CD4-positive, alpha-beta T cell (primary cell): Measurements from ENCODE around the gene IL12RB1. TPM values are rescaled to one million over a fixed set of nuclear protein-coding genes. Genes with fewer than 3 reads are reported as not detected.
"Not testable (repeated sequence)": the region's sequence is repeated elsewhere in the genome, so short reads cannot be mapped to it uniquely, and the experiment has no call there.

Experiments used
- ATAC-seq: fragments of 200-7000 bp; cut with Tn5 transposase; one replicate; pipeline ENCODE4 v1.10.0; 2022; ENCODE audit warnings: mild to moderate bottlenecking; ENCODE audit not compliant: poor library complexity
- CTCF ChIA-PET: fragments of 350-600 bp; sonication (Branson Sonifier 250); formaldehyde crosslinking; loops from one replicate; lab custom pipeline; 2021; ENCODE audit warnings: antibody characterized with exemption, inconsistent platforms; lab: Charles Lee
- POLR2A ChIA-PET: fragments of 350-600 bp; sonication (Branson Sonifier 250); formaldehyde crosslinking; loops from one replicate; lab custom pipeline; 2021; ENCODE audit warnings: antibody characterized with exemption, inconsistent platforms; lab: Charles Lee
- DNase-seq, 14 experiments: peaks; one replicate each; pipeline ENCODE4 v3.0.0-alpha.2; 2013 to 2020; ENCODE audit warnings: mixed read lengths in 2 of 14
- H3K27ac ChIP-seq, 2 donors: one replicate each; pipeline versions ENCODE4 v1.5.1 to v1.7.0; 2013; ENCODE audit warnings: low read length in 2 of 2, low read depth in 1 of 2, mild to moderate bottlenecking in 1 of 2
- H3K27me3 ChIP-seq, 2 experiments: 1 replicate in 1 of 2; 2 replicates in 1 of 2; pipeline versions ENCODE4 v1.6.1 to v1.7.0; 2013; ENCODE audit warnings: low read length in 2 of 2, control low read depth in 1 of 2, mild to moderate bottlenecking in 1 of 2, moderate library complexity in 1 of 2; ENCODE audit not compliant: insufficient read depth in 2 of 2, control insufficient read depth in 1 of 2
- H3K36me3 ChIP-seq: one replicate; pipeline ENCODE4 v1.6.1; 2013; ENCODE audit warnings: low read length, control low read depth; ENCODE audit not compliant: insufficient read depth
- H3K4me1 ChIP-seq: one replicate; pipeline ENCODE4 v1.6.1; 2013; ENCODE audit warnings: low read length, control low read depth; ENCODE audit not compliant: insufficient read depth
- H3K4me3 ChIP-seq: one replicate; pipeline ENCODE4 v1.5.1; 2013; ENCODE audit warnings: mild to moderate bottlenecking, low read length, moderate library complexity
- H3K9me3 ChIP-seq, 2 experiments: 1 replicate in 1 of 2; 2 replicates in 1 of 2; pipeline versions ENCODE4 v1.6.1 to v1.7.0; 2013; ENCODE audit warnings: low read length in 2 of 2, mild to moderate bottlenecking in 2 of 2, control low read depth in 1 of 2, moderate library complexity in 1 of 2; ENCODE audit not compliant: control insufficient read depth in 1 of 2, insufficient read depth in 1 of 2
- H3K27ac Mint-ChIP-seq: one replicate; pipeline ENCODE4 v1.8.0; 2020; ENCODE audit warnings: mixed read lengths
- H3K27me3 Mint-ChIP-seq: one replicate; pipeline ENCODE4 v1.8.0; 2021; ENCODE audit warnings: mixed read lengths
- H3K36me3 Mint-ChIP-seq: one replicate; pipeline ENCODE4 v1.8.0; 2021; ENCODE audit warnings: low read depth, mixed read lengths
- H3K4me1 Mint-ChIP-seq: one replicate; pipeline ENCODE4 v1.8.0; 2021; ENCODE audit warnings: low read depth, mixed read lengths
- H3K4me3 Mint-ChIP-seq: one replicate; pipeline ENCODE4 v1.8.0; 2020; ENCODE audit warnings: mild to moderate bottlenecking, mixed read lengths
- H3K9me3 Mint-ChIP-seq: one replicate; pipeline ENCODE4 v1.8.0; 2020; ENCODE audit warnings: mixed read lengths
- intact Hi-C, 2 experiments: fragments of 100-400 bp; cut with DNase I in 1 of 2; cut with micrococcal nuclease in 1 of 2; formaldehyde crosslinking; loops; one replicate each; pipeline versions ENCODE4 v1.15.1 to v1.9.0; 2023 to 2025; cut with DNase I, micrococcal nuclease
- total RNA-seq, 174 experiments: library from RNA in 2 of 174; stranded (reverse) in 2 of 174; gene quantifications; one replicate each; pipeline ENCODE4 v1.2.3 and lab custom pipeline; 2021 to 2026
- TF ChIP-seq, protein P1 (sequence below): fragments of 200-600 bp; IDR thresholded peaks from one replicate; pipeline ENCODE4 v1.8.0; 2022; ENCODE audit warnings: antibody characterized with exemption, mild to moderate bottlenecking

The IL12RB1 gene
- total RNA-seq, 2 experiments from 2014 or later: 20.5 to 22.5 TPM

DNA sequence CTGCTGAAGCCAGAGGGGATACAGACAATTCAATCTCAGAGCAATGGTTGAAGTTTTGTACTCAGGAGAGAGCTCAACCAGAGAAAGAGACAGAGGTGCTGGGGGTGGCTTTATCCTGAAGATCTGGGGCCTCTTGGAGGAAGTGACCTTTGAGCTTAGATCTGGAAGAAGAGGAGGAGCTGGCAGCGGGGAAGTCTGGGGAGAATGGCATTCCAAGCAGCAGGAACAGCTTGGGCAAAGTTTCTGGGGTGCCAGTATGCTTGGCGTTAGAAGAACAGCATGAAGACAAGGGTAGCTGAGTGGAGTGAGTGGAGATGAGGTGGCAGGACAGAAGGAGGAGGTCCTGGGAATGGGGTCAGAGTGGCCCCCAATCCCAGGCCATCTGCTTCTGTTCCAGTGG, 22.2 kb upstream of the IL12RB1 start:
- no peak for DNase-seq
- Mint-ChIP-seq H3K4me1 (peaks cover 29% of the 10 kb centered on the region), H3K4me3 (peak overlapping the region; percentile 86), H3K27ac (peak overlapping the region; percentile 73), H3K36me3 (peaks cover 6% of the 10 kb centered on the region), H3K27me3 (no peaks in the 10 kb centered on the region), H3K9me3 (no peaks in the 10 kb centered on the region)
- Histone ChIP-seq H3K9me3 (no peaks in the 10 kb centered on the region), H3K27ac (peak overlapping the region in 1 of 2 donors; percentile 9), H3K4me3 (no peak overlapping the region), H3K27me3 (no peaks in the 10 kb centered on the region), H3K4me1 (peaks cover 43% of the 10 kb centered on the region), H3K36me3 (no peaks in the 10 kb centered on the region)
- POLR2A ChIA-PET: interaction anchor here (0.8 to 8.8 kb wide), 6 partner anchors 10 to 64 kb away, joined by 3 to 99 read pairs (median 12); partner anchors contain the start of genes IL12RB1, MAST3 and PIK3R2
- intact Hi-C loops: no loop called here
- CTCF ChIA-PET: interaction anchor here (1.9 kb wide), 1 partner anchor 44 kb away, joined by 6 read pairs; the partner anchor contains the start of gene PIK3R2
- ATAC-seq: no peak
- TF ChIP-seq, protein P1, sequence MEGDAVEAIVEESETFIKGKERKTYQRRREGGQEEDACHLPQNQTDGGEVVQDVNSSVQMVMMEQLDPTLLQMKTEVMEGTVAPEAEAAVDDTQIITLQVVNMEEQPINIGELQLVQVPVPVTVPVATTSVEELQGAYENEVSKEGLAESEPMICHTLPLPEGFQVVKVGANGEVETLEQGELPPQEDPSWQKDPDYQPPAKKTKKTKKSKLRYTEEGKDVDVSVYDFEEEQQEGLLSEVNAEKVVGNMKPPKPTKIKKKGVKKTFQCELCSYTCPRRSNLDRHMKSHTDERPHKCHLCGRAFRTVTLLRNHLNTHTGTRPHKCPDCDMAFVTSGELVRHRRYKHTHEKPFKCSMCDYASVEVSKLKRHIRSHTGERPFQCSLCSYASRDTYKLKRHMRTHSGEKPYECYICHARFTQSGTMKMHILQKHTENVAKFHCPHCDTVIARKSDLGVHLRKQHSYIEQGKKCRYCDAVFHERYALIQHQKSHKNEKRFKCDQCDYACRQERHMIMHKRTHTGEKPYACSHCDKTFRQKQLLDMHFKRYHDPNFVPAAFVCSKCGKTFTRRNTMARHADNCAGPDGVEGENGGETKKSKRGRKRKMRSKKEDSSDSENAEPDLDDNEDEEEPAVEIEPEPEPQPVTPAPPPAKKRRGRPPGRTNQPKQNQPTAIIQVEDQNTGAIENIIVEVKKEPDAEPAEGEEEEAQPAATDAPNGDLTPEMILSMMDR: no peak

DNA sequence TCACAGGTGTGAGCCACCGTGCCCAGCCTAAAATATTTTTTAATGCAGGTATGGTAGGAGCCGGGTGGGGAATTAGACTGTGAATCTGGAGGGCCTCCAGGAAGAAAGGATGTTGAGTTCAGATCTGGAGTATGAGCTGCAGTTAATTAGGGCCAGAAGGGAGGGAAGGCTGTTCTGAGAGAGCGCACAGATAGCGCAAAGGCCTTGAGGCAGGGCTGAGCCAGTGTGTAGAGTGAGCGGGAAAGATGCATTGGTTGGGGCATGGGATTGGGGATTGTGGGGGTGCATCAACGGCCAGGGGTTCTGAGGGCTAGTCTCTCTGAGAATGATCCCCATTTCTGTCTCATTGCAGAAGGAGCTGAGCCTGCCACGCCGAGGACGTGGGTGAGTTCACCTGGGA, 20.5 kb upstream of the IL12RB1 start:
- DNase-seq (no peak), ATAC-seq (no peak)
- Histone ChIP-seq H3K27me3 (no peaks in the 10 kb centered on the region), H3K27ac (no peak overlapping the region), H3K36me3 (no peaks in the 10 kb centered on the region), H3K4me1 (peaks cover 42% of the 10 kb centered on the region), H3K4me3 (no peak overlapping the region), H3K9me3 (no peaks in the 10 kb centered on the region)
- intact Hi-C loops: no loop called here
- no peaks in the 10 kb centered on the region for H3K27me3 Mint-ChIP-seq
- H3K9me3 Mint-ChIP-seq: no peaks in the 10 kb centered on the region
- H3K4me3 Mint-ChIP-seq: peak overlapping the region; percentile 72
- H3K27ac Mint-ChIP-seq: no peak overlapping the region
- CTCF ChIA-PET: no interaction called here
- H3K4me1 Mint-ChIP-seq: peaks cover 27% of the 10 kb centered on the region
- POLR2A ChIA-PET: interaction anchor here (8.8 kb wide), 1 partner anchor 17 kb away, joined by 99 read pairs; the partner anchor contains the start of gene IL12RB1
- H3K36me3 Mint-ChIP-seq: no peaks in the 10 kb centered on the region
- TF ChIP-seq, protein P1: no peak

DNA sequence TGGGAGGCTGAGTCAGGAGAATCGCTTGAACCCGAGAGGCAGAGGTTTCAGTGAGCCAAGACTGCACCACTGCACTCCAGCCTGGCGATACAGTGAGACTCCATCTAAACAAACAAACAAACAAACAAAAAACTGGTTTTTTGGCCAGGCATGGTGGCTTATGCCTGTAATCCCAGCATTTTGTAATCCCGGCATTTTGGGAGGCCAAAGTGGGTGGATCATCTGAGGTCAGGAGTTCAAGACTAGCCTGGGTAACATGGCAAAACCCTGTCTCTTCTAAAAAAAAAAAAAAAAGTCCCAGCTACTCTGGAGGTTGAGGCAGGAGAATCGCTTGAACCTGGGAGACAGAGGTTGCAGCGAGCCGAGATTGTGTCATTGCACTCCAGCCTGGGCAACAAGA, 18.5 kb upstream of the IL12RB1 start:
- H3K4me3 ChIP-seq, CTCF ChIA-PET, H3K27me3 Mint-ChIP-seq, DNase-seq, H3K27ac Mint-ChIP-seq, ATAC-seq, intact Hi-C loops, H3K27ac ChIP-seq, H3K36me3 Mint-ChIP-seq, H3K9me3 ChIP-seq, H3K36me3 ChIP-seq, H3K9me3 Mint-ChIP-seq, H3K27me3 ChIP-seq: not testable (repeated sequence)
- peaks cover 33% of the 10 kb centered on the region for H3K4me1 ChIP-seq
- POLR2A ChIA-PET: interaction anchor here (1.0 to 8.8 kb wide), 3 partner anchors 15 to 98 kb away, joined by 3 to 99 read pairs (median 3); partner anchors contain the start of gene IL12RB1
- Mint-ChIP-seq H3K4me1 (peaks cover 27% of the 10 kb centered on the region), H3K4me3 (peak overlapping the region; percentile 80)

DNA sequence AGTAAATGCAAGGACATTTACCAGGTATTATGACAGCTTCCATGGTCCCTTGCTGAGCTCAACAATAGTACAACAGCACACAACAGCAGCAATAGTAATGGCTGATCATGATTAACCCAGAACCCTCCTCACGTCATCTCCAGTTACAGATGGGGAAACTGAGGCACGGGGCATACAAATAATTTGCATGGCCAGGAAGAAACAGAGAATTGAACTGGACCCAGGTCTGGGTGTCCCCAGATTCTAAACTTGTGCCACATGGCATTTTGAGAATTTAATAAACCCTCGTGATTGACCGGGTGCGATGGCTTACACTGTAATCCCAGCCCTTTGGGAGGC, 18.0 kb upstream of the IL12RB1 start:
- intact Hi-C loops: no loop called here
- H3K4me1 ChIP-seq: peaks cover 33% of the 10 kb centered on the region
- Mint-ChIP-seq H3K27me3 (no peaks in the 10 kb centered on the region), H3K4me3 (peak overlapping the region; percentile 80), H3K4me1 (peaks cover 29% of the 10 kb centered on the region), H3K27ac (peak overlapping the region; percentile 25), H3K36me3 (peaks cover 2% of the 10 kb centered on the region), H3K9me3 (no peaks in the 10 kb centered on the region)
- TF ChIP-seq, protein P1: no peak
- DNase-seq (no peak), ATAC-seq (no peak)
- H3K4me3 ChIP-seq: peak overlapping the region; percentile 52
- H3K27me3 ChIP-seq: no peaks in the 10 kb centered on the region
- POLR2A ChIA-PET: interaction anchor here (1.0 to 8.8 kb wide), 4 partner anchors 15 to 177 kb away, joined by 3 to 99 read pairs (median 3); partner anchors contain the start of genes IL12RB1 and JUND
- no peaks in the 10 kb centered on the region for H3K36me3 ChIP-seq
- H3K27ac ChIP-seq: no peak overlapping the region
- H3K9me3 ChIP-seq: no peaks in the 10 kb centered on the region
- CTCF ChIA-PET: no interaction called here
